ENCODE results near the gene PTGES2. TPM values are rescaled to one million over a fixed set of nuclear protein-coding genes. Genes with fewer than 3 reads are reported as not detected.

Gene PTGES2
- total and polyA plus RNA-seq, 9 of the 15 experiments (the other 6 are each of a cell fraction or from before 2014, with no cell fraction given), result 2.4 to 196 (median 90.1) TPM

DNA sequence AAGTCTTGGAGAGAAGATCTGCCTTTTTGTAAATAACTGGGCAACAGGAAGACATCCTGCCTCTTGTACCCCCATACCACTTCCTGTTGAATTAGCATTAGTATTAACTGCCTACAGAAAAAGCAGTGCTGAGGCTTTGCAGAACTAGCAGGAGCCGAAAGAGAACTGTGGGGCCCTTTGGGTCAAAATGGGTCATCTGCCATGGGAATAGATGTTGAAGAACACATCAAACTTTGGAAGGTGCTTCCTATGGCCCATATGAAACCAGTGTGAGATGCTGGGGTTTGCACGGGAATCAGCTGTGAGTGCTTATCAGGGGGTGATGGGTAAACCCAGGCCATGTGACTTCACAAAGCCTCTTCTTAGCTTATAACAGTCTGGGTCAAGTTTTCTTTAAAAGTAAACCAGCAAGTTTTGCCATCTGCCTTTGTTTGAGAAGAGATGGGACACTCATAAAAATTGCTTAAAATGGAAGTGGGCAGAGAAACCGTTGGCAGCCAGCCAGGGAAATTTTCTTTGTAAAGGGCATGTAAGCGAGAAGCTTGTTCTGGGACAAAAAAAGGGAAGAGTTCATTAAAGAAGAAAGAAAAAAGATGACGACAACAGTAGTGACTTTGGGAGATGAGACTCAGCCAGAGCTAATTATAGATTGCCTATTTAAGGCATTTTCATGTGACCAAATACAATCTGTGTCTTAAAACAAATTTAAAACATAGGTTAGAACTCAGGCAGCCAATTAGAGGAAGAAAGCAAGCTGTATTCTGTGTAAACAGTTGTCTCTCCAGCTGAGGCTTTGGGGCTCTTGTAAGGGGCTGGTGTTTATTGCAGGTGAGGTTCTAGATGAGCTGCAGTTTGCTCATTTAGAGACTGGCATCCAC, 55.1 kb downstream of the PTGES2 start (continued):
- TF ChIP-seq, protein P1, sequence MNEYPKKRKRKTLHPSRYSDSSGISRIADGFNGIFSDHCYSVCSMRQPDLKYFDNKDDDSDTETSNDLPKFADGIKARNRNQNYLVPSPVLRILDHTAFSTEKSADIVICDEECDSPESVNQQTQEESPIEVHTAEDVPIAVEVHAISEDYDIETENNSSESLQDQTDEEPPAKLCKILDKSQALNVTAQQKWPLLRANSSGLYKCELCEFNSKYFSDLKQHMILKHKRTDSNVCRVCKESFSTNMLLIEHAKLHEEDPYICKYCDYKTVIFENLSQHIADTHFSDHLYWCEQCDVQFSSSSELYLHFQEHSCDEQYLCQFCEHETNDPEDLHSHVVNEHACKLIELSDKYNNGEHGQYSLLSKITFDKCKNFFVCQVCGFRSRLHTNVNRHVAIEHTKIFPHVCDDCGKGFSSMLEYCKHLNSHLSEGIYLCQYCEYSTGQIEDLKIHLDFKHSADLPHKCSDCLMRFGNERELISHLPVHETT (CRISPR knock-in tag; conservative IDR thresholded peaks at IDR 0.05 in 1 of 2, IDR thresholded peaks at IDR 0.05 in 1 of 2), result no peak
- TF ChIP-seq, protein P2, sequence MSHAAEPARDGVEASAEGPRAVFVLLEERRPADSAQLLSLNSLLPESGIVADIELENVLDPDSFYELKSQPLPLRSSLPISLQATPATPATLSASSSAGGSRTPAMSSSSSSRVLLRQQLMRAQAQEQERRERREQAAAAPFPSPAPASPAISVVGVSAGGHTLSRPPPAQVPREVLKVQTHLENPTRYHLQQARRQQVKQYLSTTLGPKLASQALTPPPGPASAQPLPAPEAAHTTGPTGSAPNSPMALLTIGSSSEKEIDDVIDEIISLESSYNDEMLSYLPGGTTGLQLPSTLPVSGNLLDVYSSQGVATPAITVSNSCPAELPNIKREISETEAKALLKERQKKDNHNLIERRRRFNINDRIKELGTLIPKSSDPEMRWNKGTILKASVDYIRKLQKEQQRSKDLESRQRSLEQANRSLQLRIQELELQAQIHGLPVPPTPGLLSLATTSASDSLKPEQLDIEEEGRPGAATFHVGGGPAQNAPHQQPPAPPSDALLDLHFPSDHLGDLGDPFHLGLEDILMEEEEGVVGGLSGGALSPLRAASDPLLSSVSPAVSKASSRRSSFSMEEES (CRISPR knock-in tag; IDR thresholded peaks at IDR 0.05), result peak; percentile 0; the same call in 1 of the 2 replicates
- TF ChIP-seq RFX1 (IDR thresholded peaks at IDR 0.05), result no peak
- TF ChIP-seq MXI1 (IDR thresholded peaks at IDR 0.05; ENCODE audit: low read depth, low read length), result 0 out of 2 replicates have a peak, but pooled peaks have one; percentile 44
- peak in 1 of 2 experiments; percentile 13; a peak in 1 of 4 replicates for TF ChIP-seq MAZ (CRISPR knock-in tag; conservative IDR thresholded peaks at IDR 0.05 in 1 of 2, IDR thresholded peaks at IDR 0.05 in 1 of 2)
- TF ChIP-seq SMAD4 (CRISPR knock-in tag; conservative IDR thresholded peaks at IDR 0.05), result no peak
- TF ChIP-seq POU5F1 (IDR thresholded peaks at IDR 0.05; ENCODE audit: borderline replicate concordance, low read depth, low read length, partially characterized antibody), result no peak
- no peak for TF ChIP-seq EZH2 (IDR thresholded peaks at IDR 0.05; ENCODE audit: borderline replicate concordance, low read depth, low read length)
- TF ChIP-seq SMARCA5 (IDR thresholded peaks at IDR 0.05), result no peak
- no peak for TF ChIP-seq ETV1 (tag; conservative IDR thresholded peaks at IDR 0.05; ENCODE audit: low read depth)
- TF ChIP-seq ZNF79 (CRISPR knock-in tag; IDR thresholded peaks at IDR 0.05; ENCODE audit: low read depth), result no peak
- TF ChIP-seq DPF2 (IDR thresholded peaks at IDR 0.05), result 0 out of 2 replicates have a peak, but pooled peaks have one; percentile 7
- TF ChIP-seq HDAC6 (IDR thresholded peaks at IDR 0.05; ENCODE audit: low read depth, low read length), result no peak
- TF ChIP-seq, protein P3, sequence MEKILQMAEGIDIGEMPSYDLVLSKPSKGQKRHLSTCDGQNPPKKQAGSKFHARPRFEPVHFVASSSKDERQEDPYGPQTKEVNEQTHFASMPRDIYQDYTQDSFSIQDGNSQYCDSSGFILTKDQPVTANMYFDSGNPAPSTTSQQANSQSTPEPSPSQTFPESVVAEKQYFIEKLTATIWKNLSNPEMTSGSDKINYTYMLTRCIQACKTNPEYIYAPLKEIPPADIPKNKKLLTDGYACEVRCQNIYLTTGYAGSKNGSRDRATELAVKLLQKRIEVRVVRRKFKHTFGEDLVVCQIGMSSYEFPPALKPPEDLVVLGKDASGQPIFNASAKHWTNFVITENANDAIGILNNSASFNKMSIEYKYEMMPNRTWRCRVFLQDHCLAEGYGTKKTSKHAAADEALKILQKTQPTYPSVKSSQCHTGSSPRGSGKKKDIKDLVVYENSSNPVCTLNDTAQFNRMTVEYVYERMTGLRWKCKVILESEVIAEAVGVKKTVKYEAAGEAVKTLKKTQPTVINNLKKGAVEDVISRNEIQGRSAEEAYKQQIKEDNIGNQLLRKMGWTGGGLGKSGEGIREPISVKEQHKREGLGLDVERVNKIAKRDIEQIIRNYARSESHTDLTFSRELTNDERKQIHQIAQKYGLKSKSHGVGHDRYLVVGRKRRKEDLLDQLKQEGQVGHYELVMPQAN (IDR thresholded peaks at IDR 0.05; ENCODE audit: borderline replicate concordance), result peak; percentile 19; the same call in 1 of the 2 replicates
- no peak for TF ChIP-seq ZNF507 (tag; conservative IDR thresholded peaks at IDR 0.05)
- TF ChIP-seq ZEB2 (IDR thresholded peaks at IDR 0.05), result no peak
- TF ChIP-seq FOXA1 (IDR thresholded peaks at IDR 0.05; ENCODE audit: borderline replicate concordance), result no peak
- peak; percentile 93 for TF ChIP-seq MEF2D (tag; conservative IDR thresholded peaks at IDR 0.05; ENCODE audit: low read depth)
- TF ChIP-seq MLLT1 (IDR thresholded peaks at IDR 0.05), result 0 out of 4 replicates have a peak, but pooled peaks of 1 of the 2 experiments have one; percentile 19
- TF ChIP-seq BHLHE40 (IDR thresholded peaks at IDR 0.05; ENCODE audit: low read length), result peak; percentile 22; the same call in 1 of the 2 replicates
- TF ChIP-seq CCAR2 (IDR thresholded peaks at IDR 0.05; ENCODE audit: low read depth, low read length), result no peak
